ENCODE data around the gene TNIP2. TPM values are rescaled to one million over a fixed set of nuclear protein-coding genes. Genes with fewer than 3 reads are reported as not detected.

Gene TNIP2
- total RNA-seq, 4 donors from 2014 or later = 91.8 to 203 (median 129) TPM

GRCh38 chr4:2795300-2795892, 39.3 kb upstream of the TNIP2 start:
- Histone ChIP-seq H3K27me3 (no peaks in the 10 kb centered on the region), H3K4me3 (no peak overlapping the region), H3K27ac (peak overlapping the region; percentile 78 to 84 (median 83)), H3K9me3 (no peaks in the 10 kb centered on the region), H3K4me1 (peaks cover 50 to 80% (median 71%) of the 10 kb centered on the region in 4 donors), H3K36me3 (no peaks in the 10 kb centered on the region)
- intact Hi-C loops (cut with DNase I; ENCODE audit: low total_unique reads) (no loop called here), in situ Hi-C loops (cut with MboI; ENCODE audit: low pct_ligation_motif_present in 1 of 4, low pct_unique_long_range_greater_than_20kb in 1 of 4, low sequenced_read_pairs in 3 of 4) (no loop called here)
- DNase-seq = peak; percentile 13
- TF ChIP-seq POLR2A (IDR thresholded peaks at IDR 0.05) (no peak), POLR2AphosphoS5 (IDR thresholded peaks at IDR 0.05) (no peak), CTCF (IDR thresholded peaks at IDR 0.05) (no peak), EP300 (IDR thresholded peaks at IDR 0.05; ENCODE audit: low read depth) (no peak)
- 86 to 93% methylated on average over 3 to 17 of the region's 17 CpGs for WGBS, 2 donors (ENCODE audit: low coverage in 1 of 2)

GRCh38 chr4:2794486-2795299, 38.6 kb upstream of the TNIP2 start:
- no peak for TF ChIP-seq POLR2A (IDR thresholded peaks at IDR 0.05)
- peak in 1 of 3 donors; percentile 12 for TF ChIP-seq POLR2AphosphoS5 (IDR thresholded peaks at IDR 0.05)
- no peaks in the 10 kb centered on the region for H3K36me3 ChIP-seq
- in situ Hi-C loops (cut with MboI; ENCODE audit: low pct_ligation_motif_present in 1 of 4, low pct_unique_long_range_greater_than_20kb in 1 of 4, low sequenced_read_pairs in 3 of 4) (no loop called here), intact Hi-C loops (cut with DNase I; ENCODE audit: low total_unique reads) (no loop called here)
- peak; percentile 58 for DNase-seq
- peak overlapping the region in 2 of 4 donors; percentile 62 to 65 for H3K4me3 ChIP-seq
- H3K4me1 ChIP-seq = peaks cover 48 to 73% (median 66%) of the 10 kb centered on the region in 4 donors
- peak overlapping the region; percentile 78 to 84 (median 83) for H3K27ac ChIP-seq
- H3K9me3 ChIP-seq = no peaks in the 10 kb centered on the region
- no peaks in the 10 kb centered on the region for H3K27me3 ChIP-seq
- WGBS, 2 donors (ENCODE audit: low coverage in 1 of 2) = 38% methylated on average over 11 of the region's 11 CpGs; no CpG with 5 or more reads in 1 of the 2 donors

GRCh38 chr4:2793586-2794485, 37.7 kb upstream of the TNIP2 start:
- Histone ChIP-seq H3K27me3 (no peaks in the 10 kb centered on the region), H3K36me3 (no peaks in the 10 kb centered on the region), H3K27ac (peak overlapping the region; percentile 78 to 84 (median 83)), H3K4me3 (peak overlapping the region; percentile 62 to 88 (median 69)), H3K9me3 (no peaks in the 10 kb centered on the region), H3K4me1 (peaks cover 39 to 65% (median 57%) of the 10 kb centered on the region in 4 donors)
- in situ Hi-C loops (cut with MboI; ENCODE audit: low pct_ligation_motif_present in 1 of 4, low pct_unique_long_range_greater_than_20kb in 1 of 4, low sequenced_read_pairs in 3 of 4) = no loop called here
- intact Hi-C loops (cut with DNase I; ENCODE audit: low total_unique reads) = no loop called here
- no peak for TF ChIP-seq CTCF (IDR thresholded peaks at IDR 0.05)
- TF ChIP-seq POLR2A (IDR thresholded peaks at IDR 0.05) = no peak
- no peak for TF ChIP-seq EP300 (IDR thresholded peaks at IDR 0.05; ENCODE audit: low read depth)
- TF ChIP-seq POLR2AphosphoS5 (IDR thresholded peaks at IDR 0.05) = no peak
- peak; percentile 54 for DNase-seq
- 31 to 60% methylated on average over 1 to 16 of the region's 34 CpGs for WGBS, 2 donors (ENCODE audit: low coverage in 1 of 2)

GRCh38 chr4:2792711-2793585, 36.8 kb upstream of the TNIP2 start, which contains the start of gene SH3BP2:
SH3BP2 (plus strand) TSS chr4:2793085; CDS start chr4:2820618, 27,533 bp downstream.
- Histone ChIP-seq H3K4me1 (peaks cover 37 to 63% (median 53%) of the 10 kb centered on the region in 4 donors), H3K27ac (peak within 1 kb of the TSS; percentile 78 to 84 (median 83)), H3K4me3 (peak within 1 kb of the TSS; percentile 62 to 88 (median 69)), H3K36me3 (no peaks in the 10 kb centered on the region), H3K27me3 (no peaks in the 10 kb centered on the region), H3K9me3 (no peaks in the 10 kb centered on the region)
- TF ChIP-seq POLR2AphosphoS5 (IDR thresholded peaks at IDR 0.05) (peak in 2 of 3 donors; percentile 38 to 60), CTCF (IDR thresholded peaks at IDR 0.05) (peak in 1 of 5 experiments; percentile 12), POLR2A (IDR thresholded peaks at IDR 0.05) (peak; percentile 59), EP300 (IDR thresholded peaks at IDR 0.05; ENCODE audit: low read depth) (no peak)
- 22% methylated on average over 14 of the region's 104 CpGs; no CpG with 5 or more reads in 1 of the 2 donors for WGBS, 2 donors (ENCODE audit: low coverage in 1 of 2)
- intact Hi-C loops (cut with DNase I; ENCODE audit: low total_unique reads) (no loop called here), in situ Hi-C loops (cut with MboI; ENCODE audit: low pct_ligation_motif_present in 1 of 4, low pct_unique_long_range_greater_than_20kb in 1 of 4, low sequenced_read_pairs in 3 of 4) (no loop called here)
- peak; percentile 89 for DNase-seq

Measured in transverse colon (tissue), 4 donors.